ENCODE measurements around the gene ZNF599. TPM values are rescaled to one million over a fixed set of nuclear protein-coding genes. Genes with fewer than 3 reads are reported as not detected.
"Not testable (repeated sequence)": the region's sequence is repeated elsewhere in the genome, so short reads cannot be mapped to it uniquely, and the experiment has no call there.

The ZNF599 gene
- polyA plus RNA-seq, 1 experiment = 7.1 TPM

GRCh38 chr19:34804115-34804514, 31.1 kb upstream of the ZNF599 start:
- TF ChIP-seq CTCF (IDR thresholded peaks at IDR 0.05; ENCODE audit: insufficient read depth, low read depth, low read length) = no peak
- Histone ChIP-seq H3K36me3 (ENCODE audit: control insufficient read depth, insufficient read depth, low read length) (no peaks in the 10 kb centered on the region), H3K27me3 (ENCODE audit: control insufficient read depth, insufficient read depth, low read length) (no peaks in the 10 kb centered on the region), H3K4me3 (ENCODE audit: low read depth, low read length) (no peak overlapping the region)
- CTCF ChIA-PET = no interaction called here
- no peak for DNase-seq (ENCODE audit: low read depth)
- POLR2A ChIA-PET = no interaction called here

GRCh38 chr19:34796953-34797352, 23.9 kb upstream of the ZNF599 start:
- H3K27me3 ChIP-seq (ENCODE audit: control insufficient read depth, insufficient read depth, low read length); H3K36me3 ChIP-seq (ENCODE audit: control insufficient read depth, insufficient read depth, low read length); DNase-seq (ENCODE audit: low read depth); CTCF ChIA-PET; H3K4me3 ChIP-seq (ENCODE audit: low read depth, low read length); POLR2A ChIA-PET: not testable (repeated sequence)

- Histone ChIP-seq H3K4me3 (ENCODE audit: low read depth, low read length) (no peak overlapping the region), H3K36me3 (ENCODE audit: control insufficient read depth, insufficient read depth, low read length) (no peaks in the 10 kb centered on the region), H3K27me3 (ENCODE audit: control insufficient read depth, insufficient read depth, low read length) (no peaks in the 10 kb centered on the region)
- ChIA-PET CTCF (no interaction called here), POLR2A (interaction anchor here (1.0 kb wide), 1 partner anchor 133 kb away, joined by 4 read pairs; the partner anchor contains the start of gene ZNF30)
- DNase-seq (ENCODE audit: low read depth) = no peak
- no peak for TF ChIP-seq CTCF (IDR thresholded peaks at IDR 0.05; ENCODE audit: insufficient read depth, low read depth, low read length)
These were observed 21.3 kb upstream of the ZNF599 start for GRCh38 chr19:34794066-34794960.

GRCh38 chr19:34793565-34793964, 20.6 kb upstream of the ZNF599 start:
- 0 out of 2 replicates have a peak overlapping the region, but pooled peaks have one; percentile 3 for H3K4me3 ChIP-seq (ENCODE audit: low read depth, low read length)
- TF ChIP-seq CTCF (IDR thresholded peaks at IDR 0.05; ENCODE audit: insufficient read depth, low read depth, low read length) = no peak
- ChIA-PET POLR2A (interaction anchor here (1.0 kb wide), 1 partner anchor 133 kb away, joined by 4 read pairs; the partner anchor contains the start of gene ZNF30), CTCF (no interaction called here)
- H3K36me3 ChIP-seq (ENCODE audit: control insufficient read depth, insufficient read depth, low read length) = no peaks in the 10 kb centered on the region
- DNase-seq (ENCODE audit: low read depth) = no peak
- H3K27me3 ChIP-seq (ENCODE audit: control insufficient read depth, insufficient read depth, low read length) = no peaks in the 10 kb centered on the region

- TF ChIP-seq CTCF (IDR thresholded peaks at IDR 0.05; ENCODE audit: insufficient read depth, low read depth, low read length) = no peak
- H3K4me3 ChIP-seq (ENCODE audit: low read depth, low read length) = no peak overlapping the region
- ChIA-PET CTCF (no interaction called here), POLR2A (no interaction called here)
- no peaks in the 10 kb centered on the region for H3K27me3 ChIP-seq (ENCODE audit: control insufficient read depth, insufficient read depth, low read length)
- no peaks in the 10 kb centered on the region for H3K36me3 ChIP-seq (ENCODE audit: control insufficient read depth, insufficient read depth, low read length)
- DNase-seq (ENCODE audit: low read depth) = no peak
These were observed 15.1 kb upstream of the ZNF599 start for GRCh38 chr19:34788074-34788473.
